ENCODE results near the gene THSD8.

Gene THSD8

DNA sequence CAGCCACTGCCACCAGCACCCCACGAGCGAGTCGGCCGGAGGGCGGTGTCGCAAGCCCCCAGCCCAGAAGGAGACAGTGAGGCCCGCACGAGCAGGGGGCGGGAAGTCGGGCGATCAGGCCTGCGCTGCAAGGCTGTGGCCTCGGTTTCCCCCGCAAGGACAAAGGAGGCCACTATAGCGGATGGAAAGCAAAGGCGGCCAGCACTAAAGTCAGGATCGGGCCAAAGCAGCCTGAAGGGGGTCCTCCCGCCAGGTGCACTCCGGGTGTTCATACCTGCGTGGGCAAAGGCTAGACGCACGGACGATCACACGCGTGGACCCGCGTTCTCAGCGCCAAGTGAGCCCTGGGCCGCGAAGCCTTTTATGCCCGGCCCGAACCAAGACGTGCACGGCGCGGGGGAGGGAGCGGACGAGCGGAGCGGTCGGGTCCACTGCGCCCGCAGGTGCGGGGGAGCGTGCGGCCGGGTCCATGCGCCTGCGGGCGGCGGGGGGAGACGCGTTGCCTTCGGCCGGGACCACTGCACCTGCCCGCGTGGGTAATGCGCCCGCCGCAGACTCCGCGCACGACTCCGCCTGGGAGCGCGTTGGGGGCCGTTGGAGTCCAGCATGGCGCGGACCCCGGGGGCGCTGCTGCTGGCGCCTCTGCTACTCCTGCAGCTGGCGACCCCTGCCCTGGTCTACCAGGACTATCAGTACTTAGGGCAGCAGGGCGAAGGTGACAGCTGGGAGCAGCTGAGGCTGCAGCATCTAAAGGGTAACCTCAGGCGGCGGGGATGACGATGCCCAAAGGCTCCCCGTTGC is at the start of gene THSD8, which contains the start of gene PRDX2:
Gene THSD8, plus strand, starts transcription at position 604 of the 801 bp plus-strand sequence. Its CDS starts 3 bp downstream, at position 607.
Gene PRDX2, minus strand, starts transcription at position 335 of the 801 bp plus-strand sequence. CDS start 539 bp downstream, outside the sequence.
- DNase-seq (ENCODE audit: low spot score): peak; percentile 59

DNA sequence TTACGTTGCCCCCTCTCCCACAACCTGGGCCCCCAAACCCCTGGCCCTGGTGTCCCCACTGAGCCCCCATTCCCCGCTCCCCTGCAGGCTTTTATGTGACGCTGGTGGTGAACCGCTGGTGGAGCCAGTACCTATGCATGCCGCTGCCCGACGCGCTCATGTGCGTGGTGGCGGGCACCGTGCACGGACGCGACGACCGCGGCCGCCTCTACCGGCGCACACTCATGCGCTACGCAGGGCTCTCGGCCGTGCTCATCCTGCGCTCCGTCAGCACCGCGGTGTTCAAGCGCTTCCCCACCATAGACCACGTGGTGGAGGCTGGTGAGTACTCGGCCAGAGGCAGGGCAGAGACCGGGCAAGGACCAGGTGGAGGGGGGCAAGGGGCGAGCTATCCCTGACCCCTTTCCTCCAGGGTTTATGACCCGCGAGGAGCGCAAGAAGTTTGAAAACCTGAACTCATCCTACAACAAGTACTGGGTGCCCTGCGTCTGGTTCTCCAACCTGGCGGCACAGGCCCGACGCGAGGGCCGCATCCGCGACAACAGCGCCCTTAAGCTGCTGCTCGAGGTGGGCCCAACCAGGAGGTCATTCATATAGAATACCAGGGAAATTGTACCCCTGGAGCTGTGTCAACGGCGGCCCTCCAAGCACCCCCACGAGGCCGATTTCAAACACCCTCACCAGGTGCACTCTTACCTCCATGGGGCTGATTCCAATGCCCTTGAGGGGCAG is 47.2 kb upstream of the THSD8 start:
- no peak for DNase-seq (ENCODE audit: low spot score)

DNA sequence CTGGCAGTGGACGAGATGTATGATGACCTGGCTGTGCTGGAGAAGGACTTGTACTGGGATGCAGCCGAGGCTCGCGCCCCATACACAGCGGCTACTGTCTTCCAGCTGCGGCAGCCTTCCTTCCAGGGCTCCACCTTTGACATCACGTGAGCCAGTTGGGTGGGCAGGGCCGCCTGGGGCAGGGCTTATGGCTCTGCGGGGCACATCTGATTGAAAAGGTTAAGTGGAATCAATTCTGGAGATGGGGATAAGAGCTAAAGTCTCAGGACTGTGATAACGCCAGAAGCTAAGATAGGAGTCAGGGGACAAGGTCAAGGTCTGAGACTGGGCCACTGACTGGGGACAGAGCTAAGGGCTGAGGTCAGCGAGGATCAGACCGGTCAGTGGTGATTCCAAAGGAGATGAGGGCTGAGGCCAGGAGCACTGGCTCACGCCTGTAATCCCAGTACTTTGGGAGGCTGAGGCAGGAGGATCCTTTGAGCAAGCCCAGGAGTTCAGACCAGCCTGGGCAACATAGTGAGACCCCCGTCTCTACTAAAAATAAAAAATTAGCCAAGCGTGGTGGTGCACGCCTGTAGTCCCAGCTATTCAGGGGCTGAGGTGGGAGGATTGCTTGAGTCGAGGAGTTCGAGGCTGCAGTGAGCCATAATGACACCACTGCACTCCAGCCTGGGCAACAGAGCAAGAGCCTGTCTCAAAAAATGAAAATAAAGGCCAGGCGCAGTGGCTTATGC is 45.6 kb upstream of the THSD8 start:
- DNase-seq (ENCODE audit: low spot score): no peak

DNA sequence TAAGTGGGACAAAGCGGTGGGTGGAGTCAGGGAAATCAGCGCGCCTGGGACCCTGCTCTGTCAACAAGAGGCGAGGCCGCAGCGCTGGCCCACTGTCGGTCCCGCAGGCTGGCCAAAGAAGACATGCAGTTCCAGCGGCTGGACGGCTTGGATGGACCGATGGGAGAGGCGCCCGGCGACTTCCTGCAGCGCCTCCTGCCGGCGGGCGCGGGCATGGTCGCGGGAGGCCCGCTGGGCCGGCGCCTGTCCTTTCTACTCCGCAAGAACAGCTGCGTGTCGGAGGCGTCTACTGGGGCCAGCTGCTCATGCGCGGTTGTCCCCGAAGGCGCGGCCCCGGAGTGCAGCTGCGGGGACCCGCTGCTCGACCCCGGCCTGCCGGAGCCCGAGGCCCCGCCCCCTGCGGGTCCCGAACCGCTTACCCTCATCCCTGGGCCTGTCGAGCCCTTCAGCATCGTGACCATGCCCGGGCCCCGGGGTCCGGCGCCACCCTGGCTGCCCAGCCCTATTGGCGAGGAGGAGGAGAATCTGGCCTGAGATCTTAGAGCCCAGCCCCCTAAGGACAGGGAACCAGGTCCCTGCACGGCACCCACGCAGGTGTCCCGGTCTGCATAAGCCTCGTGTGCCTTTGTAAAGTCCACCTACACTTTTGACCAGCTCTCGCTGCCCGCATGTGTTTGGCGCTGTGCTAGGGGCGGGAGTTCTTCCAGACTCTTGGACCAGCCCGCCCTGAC is 44.2 kb upstream of the THSD8 start:
- no peak for DNase-seq (ENCODE audit: low spot score)

DNA sequence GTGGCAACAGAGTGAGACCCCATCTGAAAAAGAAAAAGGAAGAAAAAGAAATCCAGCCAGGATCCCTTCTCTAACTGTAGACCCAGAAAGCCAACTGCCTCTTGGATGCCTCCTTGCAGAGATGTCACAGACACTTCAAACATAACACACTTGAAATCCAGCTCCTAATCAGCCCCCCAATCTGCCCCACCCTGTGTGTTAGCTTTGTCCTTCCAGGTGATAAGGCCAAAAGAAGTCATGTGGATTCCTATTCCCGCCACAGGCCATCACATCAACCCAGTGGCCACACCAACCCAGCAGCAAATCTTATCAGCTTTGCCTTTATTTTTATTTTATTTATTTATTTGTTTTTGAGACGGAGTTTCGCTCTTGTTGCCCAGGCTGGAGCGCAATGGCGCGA is 42.2 kb upstream of the THSD8 start:
- no peak for DNase-seq (ENCODE audit: low spot score)

DNA sequence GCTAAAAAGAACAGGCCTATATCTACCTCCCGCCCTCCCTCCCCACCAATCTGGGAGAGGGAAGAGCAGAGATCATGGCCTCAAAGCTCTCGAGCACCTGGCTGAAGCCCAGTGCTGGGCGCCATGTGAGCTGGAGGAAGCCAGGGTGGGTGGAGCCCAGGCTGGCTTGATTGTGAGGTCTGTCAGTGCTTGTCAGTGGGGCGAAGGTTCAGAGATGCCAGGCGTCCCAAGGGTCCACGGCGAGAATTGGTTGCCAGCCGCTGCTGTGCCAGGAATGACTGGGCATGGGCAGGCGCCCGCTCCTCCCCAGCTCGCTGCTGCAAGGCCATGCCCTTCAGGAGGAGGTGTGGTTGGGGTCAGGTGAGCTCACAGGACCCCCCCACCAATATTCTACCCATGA is 38.8 kb upstream of the THSD8 start:
- DNase-seq (ENCODE audit: low spot score): no peak

DNA sequence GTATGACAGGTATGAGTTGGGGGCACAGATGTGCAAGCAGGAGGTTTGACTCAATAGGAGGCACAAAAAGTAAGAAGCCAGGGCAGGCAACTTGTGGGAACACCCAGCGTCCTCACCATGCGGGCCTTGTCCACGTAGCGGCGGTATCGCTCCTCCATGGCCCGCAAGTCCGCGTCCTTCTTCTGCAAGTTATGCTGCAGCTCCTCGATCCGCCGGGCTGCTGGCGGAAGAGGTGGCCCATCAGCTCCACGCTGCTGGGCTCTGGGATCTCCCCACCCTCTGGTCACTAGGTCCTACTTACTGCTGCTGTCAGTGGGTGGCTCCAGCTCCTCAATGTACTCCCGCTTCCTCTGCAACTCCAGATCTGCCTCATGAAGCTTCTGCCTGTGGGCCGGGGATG is 37.2 kb upstream of the THSD8 start:
- DNase-seq (ENCODE audit: low spot score): no peak

DNA sequence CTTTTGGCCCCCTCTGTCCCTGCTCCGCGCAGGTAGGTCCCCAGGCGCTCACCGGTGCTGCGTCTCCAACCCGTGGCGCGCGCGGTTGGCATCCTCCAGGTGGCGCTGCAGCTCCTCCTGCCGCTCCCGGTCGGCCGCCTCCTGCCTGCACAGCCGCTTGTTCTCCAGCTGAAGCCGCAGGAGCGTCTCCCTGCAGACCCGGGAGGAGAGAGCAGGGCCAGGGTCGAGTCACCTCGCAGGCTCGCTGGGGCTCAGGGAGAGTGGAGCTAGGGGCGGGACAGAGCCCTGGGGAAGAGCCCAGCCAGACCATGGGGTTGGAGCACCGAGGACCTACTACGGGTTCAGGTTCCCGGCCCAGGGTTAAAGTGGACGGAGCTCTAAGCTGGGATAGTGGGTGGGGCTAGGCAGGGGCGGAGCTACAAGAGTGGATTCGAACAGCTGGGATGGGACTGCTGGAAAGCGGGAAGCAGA is 35.8 kb upstream of the THSD8 start:
- DNase-seq (ENCODE audit: low spot score): no peak

DNA sequence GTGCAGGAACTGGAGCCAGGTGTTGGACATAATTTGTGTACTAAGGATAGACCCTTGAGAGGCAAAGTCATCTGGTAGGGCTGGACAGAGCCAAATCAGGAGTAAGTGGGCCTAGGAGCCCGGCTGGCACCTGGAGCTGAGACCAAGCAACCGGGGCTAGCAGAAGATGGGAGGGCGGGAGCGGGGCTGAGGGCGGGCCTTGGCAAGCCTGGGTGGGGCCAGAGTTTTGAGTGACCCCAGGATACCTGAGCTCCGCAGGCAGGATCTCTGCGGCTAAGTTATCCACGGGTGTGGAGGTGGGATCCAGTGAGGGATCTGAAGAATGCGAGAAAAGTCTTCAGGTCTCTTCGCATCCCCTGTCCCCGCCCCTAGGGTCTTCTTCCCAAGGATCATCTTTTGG is 34.7 kb upstream of the THSD8 start:
- no peak for DNase-seq (ENCODE audit: low spot score)

DNA sequence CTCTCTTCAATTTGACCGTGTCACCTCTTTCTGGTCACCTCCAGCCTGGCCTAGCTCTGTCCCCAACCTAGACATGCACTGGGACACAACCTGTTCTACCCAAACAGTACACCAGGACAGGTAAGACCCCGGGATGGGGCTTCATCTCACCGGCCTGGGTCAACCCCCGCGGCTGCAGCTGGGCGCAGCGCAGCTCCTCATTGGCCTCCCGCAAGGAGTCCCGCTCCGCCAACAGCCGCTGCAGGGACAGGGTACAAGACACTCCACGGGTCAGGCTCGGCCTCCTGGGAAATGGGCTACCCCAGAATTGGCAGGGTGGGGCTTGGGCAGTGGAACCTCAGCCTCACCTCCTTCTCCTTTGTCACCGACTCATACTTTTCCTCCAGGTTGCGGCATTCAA is 34.2 kb upstream of the THSD8 start:
- DNase-seq (ENCODE audit: low spot score): no peak

DNA sequence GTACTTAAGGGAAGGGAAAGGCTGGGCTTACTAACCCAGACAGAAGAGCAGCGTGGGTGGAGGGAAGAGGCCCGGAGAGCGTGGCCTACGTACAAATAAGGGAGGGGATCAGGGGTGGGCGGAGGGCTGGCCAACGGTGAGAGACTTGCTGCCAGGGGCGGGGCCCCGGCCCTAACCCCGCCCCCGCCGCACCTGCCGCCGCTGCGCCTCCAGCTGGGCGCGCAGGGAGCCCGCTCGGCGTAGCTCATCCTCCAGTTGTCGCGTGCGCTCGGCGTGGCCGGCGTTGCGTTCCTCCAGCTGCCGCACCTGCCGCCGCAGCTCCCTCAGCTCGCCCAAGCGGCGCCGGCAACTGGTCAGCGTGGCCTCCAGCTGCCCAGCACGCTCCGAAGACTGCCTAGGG is 32.2 kb upstream of the THSD8 start:
- no peak for DNase-seq (ENCODE audit: low spot score)

DNA sequence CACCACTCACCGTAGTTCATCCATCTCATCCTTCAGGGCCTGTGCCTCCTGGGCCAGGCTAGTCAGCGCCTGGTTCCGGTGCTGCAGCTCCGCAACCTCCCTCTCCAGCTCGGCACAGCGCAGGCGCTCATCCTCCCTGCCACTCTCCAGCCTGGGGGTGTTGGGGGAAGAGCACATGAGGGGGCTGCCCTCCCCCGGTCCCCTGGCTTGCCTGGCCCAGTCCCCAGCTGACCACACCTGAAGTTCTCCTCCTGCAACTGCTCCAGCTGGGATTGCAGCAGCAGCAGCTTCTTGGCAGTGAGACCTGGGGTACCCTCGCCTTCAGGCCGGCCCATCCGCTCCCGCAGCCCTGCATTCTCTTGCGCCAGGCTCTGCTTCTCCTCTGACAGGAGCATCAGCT is 30.9 kb upstream of the THSD8 start:
- no peak for DNase-seq (ENCODE audit: low spot score)

DNA sequence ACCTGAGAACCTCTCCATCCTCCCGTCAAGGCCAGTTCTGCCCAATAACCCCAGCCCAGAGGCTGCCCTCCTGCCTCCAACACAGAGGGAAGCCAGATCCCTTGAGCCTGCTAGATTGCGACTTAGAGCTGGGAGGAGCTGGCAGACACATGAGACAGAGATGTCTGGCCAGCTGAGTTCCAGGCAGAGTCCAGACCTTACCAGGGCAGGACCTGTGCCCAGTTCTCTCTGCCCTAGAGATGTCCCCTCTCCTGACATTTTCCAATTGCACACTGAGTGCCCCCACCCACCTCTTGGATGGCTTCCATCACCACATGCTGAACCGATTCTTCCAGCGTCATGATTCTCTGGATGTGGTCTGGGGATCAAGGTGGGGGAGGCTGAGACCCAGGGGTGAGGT is 29.5 kb upstream of the THSD8 start:
- no peak for DNase-seq (ENCODE audit: low spot score)

DNA sequence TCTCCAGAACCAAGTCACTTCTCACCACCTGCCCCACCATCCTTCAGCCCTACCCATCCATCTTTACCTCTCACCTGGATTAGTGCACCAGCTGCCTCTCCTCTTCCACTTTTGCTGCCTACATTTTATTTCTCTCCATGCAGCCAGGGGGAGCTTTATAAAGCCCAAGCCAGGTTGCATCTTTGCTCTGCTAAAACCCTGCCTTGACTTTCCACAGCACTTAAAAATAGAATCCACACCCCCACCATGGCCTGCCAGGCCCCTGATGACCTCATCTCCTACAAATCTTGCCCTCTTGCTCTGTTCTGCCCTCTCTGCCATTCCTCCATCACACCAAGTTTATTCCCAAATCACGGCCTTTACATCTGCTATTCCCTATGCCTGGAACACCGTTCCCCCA is 28.3 kb upstream of the THSD8 start:
- DNase-seq (ENCODE audit: low spot score): no peak

DNA sequence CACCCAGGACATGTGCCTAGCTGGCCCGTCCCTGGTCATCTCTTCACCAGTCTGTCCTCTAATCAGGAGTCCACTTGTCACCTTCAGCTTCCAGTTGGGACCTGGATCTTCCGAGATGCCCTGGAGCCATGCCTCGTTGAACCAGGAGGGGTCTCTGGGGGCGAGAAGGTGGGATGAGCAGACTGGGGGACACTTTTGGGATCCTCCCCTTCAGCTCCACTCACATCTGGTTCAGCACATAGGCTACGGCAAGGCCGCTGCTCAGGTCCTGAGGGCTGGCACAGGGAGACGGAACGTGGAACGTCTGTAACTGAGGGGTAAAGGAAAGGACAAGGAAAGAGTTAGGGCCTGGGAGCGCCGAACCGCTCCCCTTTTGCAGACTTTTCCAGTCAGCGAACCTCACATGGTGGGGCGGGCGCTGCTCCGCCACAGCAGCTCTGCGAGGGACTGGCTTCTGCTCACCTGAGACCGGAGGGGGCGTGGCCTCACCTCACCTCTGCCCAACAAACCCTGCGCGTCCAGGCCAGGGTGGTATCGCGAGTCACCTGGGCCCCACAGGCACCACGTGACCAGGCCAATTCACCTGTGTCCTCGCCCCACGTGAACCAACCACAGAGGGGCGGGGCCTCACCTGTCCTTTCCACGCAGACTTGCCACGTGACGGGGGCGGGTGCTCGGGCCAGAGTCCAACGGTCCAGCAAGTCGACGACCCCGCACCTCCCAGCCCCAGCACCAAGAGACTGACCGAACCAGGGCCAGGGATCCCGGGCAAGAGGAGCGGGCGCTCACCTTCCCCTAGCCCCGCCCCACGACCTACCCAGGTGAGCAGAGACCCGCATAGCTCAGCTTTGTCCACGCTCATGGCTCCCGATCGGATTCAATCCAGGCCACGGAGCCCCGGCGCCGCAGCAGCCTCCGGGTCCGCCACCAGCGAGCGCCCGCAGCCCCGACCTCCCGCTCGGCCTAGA is 27.0 kb upstream of the THSD8 start, which contains the start of gene HOOK2:
Gene HOOK2, minus strand, starts transcription at position 965 of the 968 bp plus-strand sequence. Its CDS starts 103 bp downstream, at position 862.
- DNase-seq (ENCODE audit: low spot score): peak; percentile 20

DNA sequence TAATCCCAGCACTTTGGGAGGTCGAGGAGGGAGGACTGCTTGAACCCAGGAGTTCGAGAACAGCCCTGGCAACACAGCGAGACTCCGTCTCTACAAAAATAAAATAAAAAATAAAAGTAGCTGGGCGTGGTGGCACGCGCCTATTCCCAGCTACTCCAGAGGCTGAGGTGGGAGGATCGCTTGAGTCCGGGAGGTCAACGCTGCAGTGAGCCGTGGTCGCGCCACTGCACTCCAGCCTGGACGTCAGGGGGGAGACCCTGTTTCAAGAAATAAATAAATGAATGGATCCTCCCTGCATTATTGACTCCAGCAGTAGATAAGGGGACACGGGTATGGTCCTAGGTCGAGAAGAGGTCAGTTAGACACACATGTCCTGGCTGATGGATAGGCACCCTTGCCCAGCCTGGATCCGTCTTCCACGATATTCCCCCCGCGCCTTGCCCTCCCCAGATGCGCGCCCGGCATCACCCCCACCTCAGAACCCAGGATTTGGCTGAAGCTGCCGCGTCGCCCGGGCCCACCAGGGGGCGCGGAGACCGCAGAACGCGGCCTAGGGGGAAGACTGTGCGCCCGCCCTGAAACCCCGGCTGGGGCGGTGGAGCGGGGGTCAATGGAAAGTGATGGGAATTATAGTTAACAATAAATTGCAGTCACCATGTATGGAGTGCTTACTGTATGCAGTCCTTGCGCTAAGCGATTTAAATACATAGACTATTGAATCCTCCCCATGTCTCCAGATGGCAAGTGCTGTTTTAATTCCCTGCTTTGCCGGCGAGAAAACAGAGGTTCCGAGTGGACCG is 24.5 kb upstream of the THSD8 start:
- no peak for DNase-seq (ENCODE audit: low spot score)

DNA sequence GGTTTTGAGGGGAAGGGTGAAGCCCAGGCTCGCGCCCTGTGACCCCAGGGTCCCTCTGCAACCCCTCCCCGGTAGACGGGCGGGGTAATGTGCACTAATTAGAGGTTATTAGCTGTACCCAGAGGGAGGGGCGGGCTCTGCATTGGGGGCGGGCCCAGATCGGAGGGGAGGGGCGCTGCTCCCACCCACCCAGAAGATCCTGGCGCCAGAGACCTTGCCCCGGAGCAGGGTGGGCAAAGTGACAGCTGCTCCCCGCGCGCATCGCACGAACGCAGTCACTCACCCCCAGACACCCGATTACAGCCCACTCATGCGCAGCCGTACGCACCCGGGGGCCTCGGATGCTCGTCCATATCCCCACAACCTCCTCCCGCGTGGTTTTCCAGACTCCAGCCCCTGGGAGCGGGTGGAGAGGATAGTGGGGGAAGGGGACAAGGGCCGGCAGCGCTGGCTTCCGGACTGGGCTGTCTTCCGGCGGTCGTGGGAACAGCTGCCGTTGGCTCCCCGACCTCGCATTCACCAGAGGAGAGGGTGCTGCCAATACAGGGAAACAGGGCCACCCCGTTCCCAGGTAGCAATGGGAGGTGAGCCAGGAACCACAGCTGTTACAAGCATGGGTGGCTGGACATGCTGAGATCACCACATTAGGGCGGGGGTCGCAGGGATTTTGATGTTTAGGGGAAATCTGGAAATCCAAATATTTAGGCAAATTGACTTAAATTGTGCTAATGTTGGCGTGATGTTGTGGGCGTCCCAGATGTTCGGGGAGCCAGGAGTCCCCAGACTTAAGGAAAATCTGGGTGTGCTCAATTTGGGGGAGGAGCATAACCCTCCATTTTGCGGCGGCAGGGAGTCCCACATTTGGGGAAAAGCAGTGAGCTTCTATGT is 23.6 kb upstream of the THSD8 start:
- no peak for DNase-seq (ENCODE audit: low spot score)

DNA sequence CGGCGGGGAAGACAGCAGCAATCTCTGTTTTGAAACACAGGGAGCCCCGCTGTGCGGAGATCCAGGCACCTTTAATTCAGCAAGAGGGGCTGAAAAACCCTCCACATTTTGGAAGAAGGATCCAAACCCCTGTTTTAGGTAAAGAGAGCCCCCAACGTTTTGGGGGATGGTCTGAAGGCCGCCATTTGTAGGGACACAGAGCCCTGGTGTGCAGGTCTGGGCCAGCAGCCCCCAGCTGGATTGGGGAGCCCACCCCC is 23.0 kb upstream of the THSD8 start:
- DNase-seq (ENCODE audit: low spot score): no peak
